ENCODE measurements around the gene TMPRSS11E.
A peak's percentile ranks its signal among the peaks of the same experiment; 100 is the strongest.
"Not testable (repeated sequence)": the region's sequence is repeated elsewhere in the genome, so short reads cannot be mapped to it uniquely, and the experiment has no call there.

TMPRSS11E gene

GRCh38 chr4:68490826-68491457, 43.7 kb downstream of the TMPRSS11E start:
- no peak overlapping the region for H2AFZ ChIP-seq
- TF ChIP-seq CTCF (IDR thresholded peaks at IDR 0.05), result no peak
- no peak overlapping the region for H3K4me2 ChIP-seq (ENCODE audit: low read length)
- H3K9me3 ChIP-seq (ENCODE audit: control insufficient read depth, low read length), result no peaks in the 10 kb centered on the region
- no peak overlapping the region for H3K9ac ChIP-seq
- no peak overlapping the region for H3K27ac ChIP-seq
- H3K79me2 ChIP-seq, result no peaks in the 10 kb centered on the region
- H3K4me1 ChIP-seq, result no peaks in the 10 kb centered on the region
- no peak overlapping the region for H3K4me3 ChIP-seq (ENCODE audit: low read depth, low read length)
- H3K36me3 ChIP-seq (ENCODE audit: control insufficient read depth, insufficient read depth, low read length), result no peaks in the 10 kb centered on the region
- no peaks in the 10 kb centered on the region for H3K27me3 ChIP-seq (ENCODE audit: control insufficient read depth, insufficient read depth, low read length)

GRCh38 chr4:68494688-68495087, 47.4 kb downstream of the TMPRSS11E start:
- no peaks in the 10 kb centered on the region for H3K79me2 ChIP-seq
- no peak overlapping the region for H3K27ac ChIP-seq
- H3K36me3 ChIP-seq (ENCODE audit: control insufficient read depth, insufficient read depth, low read length), result no peaks in the 10 kb centered on the region
- no peak overlapping the region for H3K4me3 ChIP-seq (ENCODE audit: low read depth, low read length)
- no peaks in the 10 kb centered on the region for H3K27me3 ChIP-seq (ENCODE audit: control insufficient read depth, insufficient read depth, low read length)
- TF ChIP-seq CTCF (IDR thresholded peaks at IDR 0.05), result no peak
- H3K4me2 ChIP-seq (ENCODE audit: low read length), result no peak overlapping the region
- no peak overlapping the region for H2AFZ ChIP-seq
- H3K4me1 ChIP-seq, result no peaks in the 10 kb centered on the region
- H3K9me3 ChIP-seq (ENCODE audit: control insufficient read depth, low read length), result no peaks in the 10 kb centered on the region
- H3K9ac ChIP-seq, result no peak overlapping the region

GRCh38 chr4:68498413-68499007, 51.2 kb downstream of the TMPRSS11E start:
- no peaks in the 10 kb centered on the region for H3K9me3 ChIP-seq (ENCODE audit: control insufficient read depth, low read length)
- no peak overlapping the region for H3K4me3 ChIP-seq (ENCODE audit: low read depth, low read length)
- H3K4me2 ChIP-seq (ENCODE audit: low read length), result no peak overlapping the region
- no peaks in the 10 kb centered on the region for H3K36me3 ChIP-seq (ENCODE audit: control insufficient read depth, insufficient read depth, low read length)
- H3K27ac ChIP-seq, result no peak overlapping the region
- TF ChIP-seq CTCF (IDR thresholded peaks at IDR 0.05), result peak; percentile 53
- H3K9ac ChIP-seq, result no peak overlapping the region
- no peak overlapping the region for H2AFZ ChIP-seq
- H3K4me1 ChIP-seq, result no peaks in the 10 kb centered on the region
- H3K79me2 ChIP-seq, result no peaks in the 10 kb centered on the region
- H3K27me3 ChIP-seq (ENCODE audit: control insufficient read depth, insufficient read depth, low read length), result no peaks in the 10 kb centered on the region

GRCh38 chr4:68499021-68499420, 51.8 kb downstream of the TMPRSS11E start:
- Histone ChIP-seq H3K79me2 (no peaks in the 10 kb centered on the region), H3K9ac (no peak overlapping the region), H3K27ac (no peak overlapping the region), H3K27me3 (ENCODE audit: control insufficient read depth, insufficient read depth, low read length) (no peaks in the 10 kb centered on the region), H3K36me3 (ENCODE audit: control insufficient read depth, insufficient read depth, low read length) (no peaks in the 10 kb centered on the region), H2AFZ (no peak overlapping the region), H3K4me3 (ENCODE audit: low read depth, low read length) (no peak overlapping the region), H3K4me2 (ENCODE audit: low read length) (no peak overlapping the region), H3K9me3 (ENCODE audit: control insufficient read depth, low read length) (no peaks in the 10 kb centered on the region), H3K4me1 (no peaks in the 10 kb centered on the region)
- no peak for TF ChIP-seq CTCF (IDR thresholded peaks at IDR 0.05)

GRCh38 chr4:68503462-68503861, 56.2 kb downstream of the TMPRSS11E start:
- H3K4me2 ChIP-seq (ENCODE audit: low read length); H3K36me3 ChIP-seq (ENCODE audit: control insufficient read depth, insufficient read depth, low read length); H3K27me3 ChIP-seq (ENCODE audit: control insufficient read depth, insufficient read depth, low read length); H3K9ac ChIP-seq; H3K27ac ChIP-seq; H3K4me3 ChIP-seq (ENCODE audit: low read depth, low read length); H2AFZ ChIP-seq; H3K9me3 ChIP-seq (ENCODE audit: control insufficient read depth, low read length); H3K4me1 ChIP-seq; H3K79me2 ChIP-seq: not testable (repeated sequence)

GRCh38 chr4:68504836-68505235, 57.6 kb downstream of the TMPRSS11E start:
- H3K4me3 ChIP-seq (ENCODE audit: low read depth, low read length); H3K9ac ChIP-seq; H3K79me2 ChIP-seq; H3K9me3 ChIP-seq (ENCODE audit: control insufficient read depth, low read length); H3K27ac ChIP-seq; H3K4me2 ChIP-seq (ENCODE audit: low read length); H3K36me3 ChIP-seq (ENCODE audit: control insufficient read depth, insufficient read depth, low read length); H2AFZ ChIP-seq; H3K27me3 ChIP-seq (ENCODE audit: control insufficient read depth, insufficient read depth, low read length); H3K4me1 ChIP-seq: not testable (repeated sequence)

- not testable (repeated sequence) for H3K4me1 ChIP-seq; H2AFZ ChIP-seq; H3K79me2 ChIP-seq; H3K27me3 ChIP-seq (ENCODE audit: control insufficient read depth, insufficient read depth, low read length); H3K4me2 ChIP-seq (ENCODE audit: low read length); H3K4me3 ChIP-seq (ENCODE audit: low read depth, low read length); H3K9ac ChIP-seq; H3K36me3 ChIP-seq (ENCODE audit: control insufficient read depth, insufficient read depth, low read length); H3K27ac ChIP-seq; H3K9me3 ChIP-seq (ENCODE audit: control insufficient read depth, low read length)
Observed at GRCh38 chr4:68505452-68505851, 58.2 kb downstream of the TMPRSS11E start.

Data from parathyroid adenoma (tissue), 2 donors.